NB4 (cell line): ENCODE measurements around the gene MTA2.

ENCODE experiments used
- MAX ChIP-seq: IDR thresholded peaks from 2 replicates; pipeline ENCODE4 v1.6.1; 2011; ENCODE audit warnings: low read depth, low read length
- TF ChIP-seq, protein P1 (sequence below): IDR thresholded peaks from one replicate; pipeline ENCODE4 v1.5.1; 2012; ENCODE audit warnings: low read depth, low read length

DNA sequence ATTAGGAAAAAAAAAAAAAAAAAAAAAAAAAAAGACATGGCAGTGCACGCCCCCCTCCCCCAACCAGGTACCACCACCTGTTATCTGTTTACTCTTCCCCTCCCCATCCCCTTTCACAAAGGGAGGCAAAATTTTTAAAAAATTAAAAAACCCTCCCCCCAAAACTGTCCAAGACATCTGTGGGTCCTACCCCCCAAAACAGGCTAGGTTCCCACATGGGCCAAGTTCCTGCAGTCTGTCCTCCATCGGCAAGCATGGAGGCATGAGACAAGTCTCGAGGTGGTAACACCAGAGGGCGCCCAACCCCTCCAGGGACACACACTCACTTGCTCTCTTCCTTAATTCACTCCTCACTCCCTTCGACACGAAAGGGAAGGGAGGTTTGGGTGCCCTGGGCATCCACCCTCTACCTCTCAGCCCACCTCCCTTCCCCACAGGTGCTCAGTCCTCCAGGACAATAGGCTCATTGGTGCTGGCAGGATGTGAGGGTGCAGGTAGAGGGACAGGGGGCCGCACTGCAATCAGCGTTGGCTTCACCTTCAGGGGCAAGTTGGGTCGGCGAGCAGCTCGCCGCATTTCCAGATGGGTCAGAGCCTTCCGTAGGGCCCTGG is 8.1 kb downstream of the MTA2 start:
- TF ChIP-seq, protein P1, sequence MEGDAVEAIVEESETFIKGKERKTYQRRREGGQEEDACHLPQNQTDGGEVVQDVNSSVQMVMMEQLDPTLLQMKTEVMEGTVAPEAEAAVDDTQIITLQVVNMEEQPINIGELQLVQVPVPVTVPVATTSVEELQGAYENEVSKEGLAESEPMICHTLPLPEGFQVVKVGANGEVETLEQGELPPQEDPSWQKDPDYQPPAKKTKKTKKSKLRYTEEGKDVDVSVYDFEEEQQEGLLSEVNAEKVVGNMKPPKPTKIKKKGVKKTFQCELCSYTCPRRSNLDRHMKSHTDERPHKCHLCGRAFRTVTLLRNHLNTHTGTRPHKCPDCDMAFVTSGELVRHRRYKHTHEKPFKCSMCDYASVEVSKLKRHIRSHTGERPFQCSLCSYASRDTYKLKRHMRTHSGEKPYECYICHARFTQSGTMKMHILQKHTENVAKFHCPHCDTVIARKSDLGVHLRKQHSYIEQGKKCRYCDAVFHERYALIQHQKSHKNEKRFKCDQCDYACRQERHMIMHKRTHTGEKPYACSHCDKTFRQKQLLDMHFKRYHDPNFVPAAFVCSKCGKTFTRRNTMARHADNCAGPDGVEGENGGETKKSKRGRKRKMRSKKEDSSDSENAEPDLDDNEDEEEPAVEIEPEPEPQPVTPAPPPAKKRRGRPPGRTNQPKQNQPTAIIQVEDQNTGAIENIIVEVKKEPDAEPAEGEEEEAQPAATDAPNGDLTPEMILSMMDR: peak; percentile 90
- TF ChIP-seq MAX: peak; percentile 94
